C1 segment of cervical spinal cord (tissue), 14 donors: ENCODE data around the gene RAVER1.
A peak's percentile ranks its signal among the peaks of the same experiment; 100 is the strongest.
"Not testable (repeated sequence)": the region's sequence is repeated elsewhere in the genome, so short reads cannot be mapped to it uniquely, and the experiment has no call there.

Source experiments
- DNase-seq, 14 donors: peaks; one replicate each; lab custom pipeline; 2025; lab: John Stamatoyannopoulos, UW

RAVER1 gene

GRCh38 chr19:10332965-10333757, at the start of gene RAVER1:
Gene RAVER1 (minus strand): TSS chr19:10333529. CDS start chr19:10333507, 22 bp downstream.
- peak; percentile 86 to 97 (median 94) for DNase-seq

DNA sequence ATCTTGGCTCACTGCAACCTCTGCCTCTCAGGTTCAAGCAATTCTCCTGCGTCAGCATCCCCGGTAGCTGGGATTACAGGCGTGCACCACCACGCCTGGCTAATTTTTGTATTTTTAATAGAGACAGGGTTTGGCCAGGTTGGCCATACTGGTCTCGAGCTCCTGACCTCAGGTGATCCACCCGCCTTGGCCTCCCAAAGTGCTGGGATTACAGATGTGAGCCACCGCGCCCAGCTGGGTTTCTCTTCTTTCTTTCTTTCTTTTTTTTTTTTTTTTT, 49.8 kb upstream of the RAVER1 start:
- not testable (repeated sequence) for DNase-seq

DNA sequence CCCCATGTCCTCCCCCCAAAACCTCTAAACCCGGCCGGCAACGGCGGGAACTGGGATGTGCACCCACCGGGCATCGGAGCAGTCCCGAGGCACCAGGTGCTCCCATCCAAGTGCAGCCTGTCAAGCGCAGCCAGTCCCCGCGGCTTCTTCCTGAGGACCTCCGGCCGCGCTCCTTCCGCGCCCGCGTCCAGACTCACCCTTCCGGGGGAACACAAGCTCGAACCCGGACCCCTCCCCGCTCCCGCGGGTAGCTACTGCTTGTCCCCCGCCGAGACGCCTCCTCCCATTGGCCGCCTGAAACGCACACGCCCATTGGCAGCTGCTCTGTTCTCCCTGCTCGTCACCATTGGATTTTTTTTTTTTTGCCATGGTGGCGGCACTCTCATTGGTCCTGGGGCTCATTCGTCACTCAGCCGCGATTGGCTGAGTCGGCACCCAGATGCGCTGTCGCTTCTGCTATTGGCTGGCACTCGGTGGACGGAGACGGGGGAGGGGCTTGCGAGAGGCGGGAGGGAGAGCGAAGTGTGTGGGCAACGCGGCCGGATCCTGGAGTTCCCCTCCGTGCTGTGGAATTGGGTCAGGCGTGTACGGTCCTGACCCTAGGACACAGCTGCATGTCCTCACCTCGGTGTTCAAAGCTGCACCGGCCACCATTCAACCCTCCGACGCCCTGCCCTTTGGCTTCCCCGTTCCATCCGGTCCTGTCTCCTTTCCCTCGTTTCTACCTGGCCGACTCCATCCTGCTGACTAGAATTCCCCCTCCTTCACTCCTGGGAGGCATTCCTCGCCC, 47.2 kb upstream of the RAVER1 start, which contains the start of gene TYK2:
TYK2 (minus strand) TSS at position 260 of the 790 bp plus-strand sequence. CDS start 2,166 bp downstream, outside the sequence.
- DNase-seq: peak; percentile 81 to 99 (median 97)

DNA sequence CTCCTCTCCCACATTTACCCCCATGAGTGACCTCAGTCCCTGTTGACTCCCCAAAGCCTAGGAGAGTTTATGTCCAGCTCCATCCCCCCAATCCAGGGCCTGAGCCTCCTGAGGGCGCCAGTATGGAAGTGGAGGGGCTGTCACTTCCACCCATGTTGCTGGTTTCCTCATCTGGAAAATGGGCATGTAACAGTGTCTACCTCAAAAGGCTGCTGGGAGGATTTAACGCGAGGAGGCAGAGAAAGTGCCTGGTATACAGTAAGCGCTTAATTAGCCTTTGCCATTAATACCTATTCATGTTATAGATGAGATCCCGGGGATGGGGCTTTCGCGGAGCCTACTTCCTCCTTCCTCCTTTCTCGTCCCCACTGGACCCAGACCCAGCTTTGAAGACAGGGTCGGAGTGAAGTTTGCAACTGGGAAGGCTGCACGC, 46.6 kb upstream of the RAVER1 start:
- no peak for DNase-seq

GRCh38 chr19:10378124-10378523, 44.8 kb upstream of the RAVER1 start:
- DNase-seq: no peak

DNA sequence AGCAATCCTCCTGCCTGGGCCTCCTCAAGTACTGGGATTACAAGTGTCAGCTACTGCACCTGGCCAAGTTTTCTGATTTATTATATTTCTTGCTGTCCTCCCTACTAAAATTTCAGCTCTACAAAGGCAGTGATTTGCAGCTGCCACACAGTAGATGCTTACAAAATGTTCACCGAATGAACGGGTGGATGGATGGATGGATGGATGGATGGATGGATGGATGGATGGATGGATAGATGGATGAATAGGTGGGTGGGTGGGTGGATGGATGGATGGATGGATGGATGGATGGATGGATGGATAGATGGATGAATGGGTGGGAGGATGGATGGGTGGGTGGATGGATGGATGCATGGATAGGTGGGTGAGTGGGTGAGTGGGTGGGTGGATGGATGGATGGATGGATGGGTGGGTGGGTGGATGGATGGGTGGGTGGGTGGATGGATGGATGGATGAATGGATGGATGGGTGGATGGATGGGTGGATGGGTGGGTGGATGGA, 43.9 kb upstream of the RAVER1 start:
- DNase-seq: not testable (repeated sequence)

DNA sequence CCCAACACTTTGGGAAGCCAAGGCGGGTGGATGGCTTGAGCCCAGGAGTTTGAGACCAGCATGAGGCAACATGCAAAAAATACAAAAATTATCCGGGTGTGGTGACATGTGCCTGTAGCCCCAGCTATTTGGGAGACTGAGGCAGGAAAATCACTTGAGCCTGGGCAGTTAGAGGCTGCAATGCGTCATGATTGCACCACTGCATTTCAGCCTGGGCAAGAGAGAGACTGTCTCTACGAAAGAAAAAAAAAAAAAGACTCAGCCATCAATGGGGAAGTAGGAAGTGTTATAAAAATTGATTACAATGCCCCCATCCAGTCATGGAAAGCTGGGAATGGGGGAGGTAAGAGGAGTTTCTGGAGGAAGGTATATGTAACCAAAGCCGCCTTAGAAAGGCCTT, 41.6 kb upstream of the RAVER1 start:
- no peak for DNase-seq

GRCh38 chr19:10372690-10373089, 39.4 kb upstream of the RAVER1 start:
- DNase-seq: peak in 2 of 14 donors; percentile 0 to 3

DNA sequence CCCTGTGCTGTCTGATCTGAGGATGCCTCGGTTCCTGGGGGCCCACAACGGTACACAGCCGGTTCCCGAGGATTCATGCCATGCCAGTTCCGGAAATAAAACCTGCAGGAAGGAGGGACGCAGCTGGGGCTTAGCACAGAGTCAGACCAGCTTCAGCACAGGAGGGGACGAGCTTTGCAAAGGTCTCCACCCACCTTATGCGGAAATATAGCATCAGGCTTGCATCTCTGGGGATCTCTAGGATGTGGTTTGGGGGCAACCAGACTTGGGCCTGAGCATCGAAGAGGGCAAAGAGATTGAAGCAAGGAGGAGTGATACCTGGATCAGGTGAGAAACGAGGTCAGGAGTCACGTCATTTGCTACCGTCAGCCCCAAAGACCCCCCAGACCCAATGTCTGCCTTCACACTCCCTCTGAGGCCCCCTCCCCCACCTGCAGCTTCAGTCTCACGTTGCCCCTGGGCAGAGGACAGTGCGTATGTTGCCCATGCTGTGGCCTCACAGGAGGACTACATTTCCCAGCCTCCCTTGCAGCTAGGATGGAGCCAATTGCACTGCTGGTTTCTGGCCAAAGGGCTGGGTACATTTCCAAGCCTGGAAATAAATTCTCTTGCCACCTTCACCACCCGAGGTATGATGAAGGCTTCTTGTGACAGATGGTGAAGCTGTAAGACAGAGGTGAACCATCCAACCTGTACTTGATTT, 34.9 kb upstream of the RAVER1 start:
- DNase-seq: no peak

DNA sequence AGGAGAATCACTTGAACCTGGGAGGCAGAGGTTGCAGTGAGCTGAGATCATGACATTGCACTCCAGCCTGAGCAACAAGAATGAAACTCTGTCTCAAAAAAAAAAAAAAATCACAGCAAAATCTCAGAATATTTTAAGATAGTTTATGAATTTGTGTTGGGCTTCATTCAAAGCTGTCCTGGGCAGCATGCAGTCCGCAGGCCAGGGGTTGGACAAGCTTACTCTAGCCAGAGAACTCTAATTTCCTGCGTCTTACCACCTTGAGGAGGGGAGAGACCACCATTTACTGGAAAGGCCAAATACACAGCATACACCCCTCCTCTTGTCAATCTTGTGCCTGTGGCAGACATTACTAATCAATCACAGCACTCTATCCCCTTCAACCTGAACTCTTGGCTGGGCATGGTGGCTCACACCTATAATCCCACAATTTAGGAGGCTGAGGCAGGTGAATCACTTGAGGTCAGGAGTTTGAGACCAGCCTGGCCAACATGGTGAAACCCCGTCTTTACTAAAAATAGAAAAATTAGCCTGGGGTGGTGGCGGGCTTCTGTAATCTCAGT, 33.7 kb upstream of the RAVER1 start:
- not testable (repeated sequence) for DNase-seq

- DNase-seq: no peak
Measured at GRCh38 chr19:10365518-10365917, 32.2 kb upstream of the RAVER1 start.

DNA sequence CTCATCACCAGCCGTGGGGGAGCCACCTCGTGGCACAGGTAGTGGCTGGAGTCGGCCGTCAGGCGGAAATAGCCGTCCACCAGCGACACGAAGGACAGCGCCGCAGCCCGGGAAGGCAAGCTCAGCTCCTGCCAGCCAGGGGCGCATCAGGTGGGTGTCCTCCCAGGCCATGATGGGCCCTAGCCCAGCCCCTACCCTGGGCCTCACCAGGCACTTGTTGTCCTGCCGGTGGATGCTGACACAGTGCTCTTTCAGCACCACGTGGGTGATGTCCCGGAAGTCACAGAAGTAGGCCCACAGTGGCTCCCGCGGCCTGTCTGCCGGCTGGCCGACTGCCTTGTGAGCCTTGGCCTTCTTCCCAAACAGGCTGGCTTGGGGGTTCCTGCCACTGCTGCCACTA, 31.3 kb upstream of the RAVER1 start:
- DNase-seq: peak in 10 of 14 donors; percentile 6 to 78 (median 36)

DNA sequence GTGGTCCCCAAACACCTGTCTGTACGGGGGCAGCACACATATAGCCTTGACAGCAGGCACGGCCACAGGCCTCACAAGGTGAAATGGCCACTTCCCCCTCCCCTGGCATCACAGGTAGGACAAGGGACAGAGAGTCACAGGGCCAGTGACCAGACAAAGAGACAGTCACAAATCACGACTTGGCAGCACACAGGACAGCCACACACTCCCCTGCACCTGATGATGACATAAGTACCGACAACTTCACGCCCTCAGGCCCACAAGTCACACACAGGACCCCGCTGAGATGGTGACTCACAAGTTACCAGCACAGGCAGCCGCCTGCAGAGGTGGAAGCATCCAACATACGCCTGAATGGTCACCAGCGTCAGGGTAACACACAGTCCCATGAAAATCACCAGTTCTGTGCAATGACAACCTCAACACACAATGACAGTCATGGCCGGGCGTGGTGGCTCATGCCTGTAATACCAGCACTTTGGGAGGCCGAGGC, 30.5 kb upstream of the RAVER1 start:
- DNase-seq: no peak

DNA sequence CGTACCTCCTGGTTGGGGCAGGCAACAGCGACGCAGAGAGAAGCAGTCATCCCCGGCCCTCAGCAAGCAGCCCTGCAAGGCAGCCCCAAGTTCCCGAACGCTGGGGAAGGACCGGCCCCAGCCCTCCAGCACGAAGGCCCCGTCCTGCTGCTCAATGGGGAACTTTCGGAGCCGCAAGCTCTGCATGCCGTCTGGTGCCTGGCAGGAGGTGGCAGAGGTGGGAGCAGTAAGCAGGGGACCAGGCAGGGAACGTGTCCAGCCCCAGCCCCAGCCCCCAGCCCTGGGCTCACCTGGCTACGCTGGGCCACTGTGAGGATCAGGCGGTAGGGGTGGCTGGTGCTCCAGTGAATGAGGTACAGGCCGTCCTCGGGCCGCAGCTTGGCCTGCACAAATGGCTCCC, 28.9 kb upstream of the RAVER1 start:
- no peak for DNase-seq

DNA sequence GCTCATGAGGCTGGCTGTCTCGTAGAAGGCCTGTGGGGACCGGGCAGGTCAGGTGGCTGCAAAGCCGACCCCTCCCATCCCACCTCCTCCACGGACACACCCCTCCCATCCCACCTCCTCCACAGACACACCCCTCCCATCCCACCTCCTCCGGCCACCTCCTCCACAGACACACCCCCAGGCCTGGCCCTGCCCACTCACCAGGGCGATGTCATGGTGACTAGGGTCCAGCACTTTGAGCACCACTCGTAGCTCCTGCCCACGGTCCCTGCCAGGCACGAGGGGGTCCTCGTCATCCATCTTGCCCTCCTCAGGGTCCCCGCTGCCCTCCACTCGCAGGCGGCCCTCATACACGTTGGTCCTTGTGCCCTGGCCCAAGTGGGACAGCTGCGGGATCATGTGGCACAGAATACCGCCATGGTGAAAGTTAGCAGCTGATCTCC, 28.3 kb upstream of the RAVER1 start:
- no peak for DNase-seq

DNA sequence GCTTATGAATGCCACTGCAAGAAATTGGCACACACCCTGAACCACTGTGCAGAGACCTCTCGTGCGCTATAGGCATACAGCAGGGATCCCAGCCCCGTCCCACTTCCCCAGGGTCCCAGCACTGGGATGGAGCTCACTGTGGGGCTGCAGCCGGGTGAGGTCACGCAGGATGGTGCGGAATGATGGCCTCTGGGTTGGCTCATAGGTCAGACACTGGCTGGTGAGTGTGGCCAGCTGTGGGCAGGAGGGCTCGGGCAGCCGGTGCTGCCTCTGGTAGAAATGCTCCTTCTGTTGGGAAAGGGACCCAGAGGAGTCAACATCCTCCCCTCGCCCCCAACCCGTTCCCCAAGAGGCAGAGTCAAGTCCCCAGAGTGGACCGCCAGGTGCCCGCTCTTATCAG, 23.1 kb upstream of the RAVER1 start:
- no peak for DNase-seq

DNA sequence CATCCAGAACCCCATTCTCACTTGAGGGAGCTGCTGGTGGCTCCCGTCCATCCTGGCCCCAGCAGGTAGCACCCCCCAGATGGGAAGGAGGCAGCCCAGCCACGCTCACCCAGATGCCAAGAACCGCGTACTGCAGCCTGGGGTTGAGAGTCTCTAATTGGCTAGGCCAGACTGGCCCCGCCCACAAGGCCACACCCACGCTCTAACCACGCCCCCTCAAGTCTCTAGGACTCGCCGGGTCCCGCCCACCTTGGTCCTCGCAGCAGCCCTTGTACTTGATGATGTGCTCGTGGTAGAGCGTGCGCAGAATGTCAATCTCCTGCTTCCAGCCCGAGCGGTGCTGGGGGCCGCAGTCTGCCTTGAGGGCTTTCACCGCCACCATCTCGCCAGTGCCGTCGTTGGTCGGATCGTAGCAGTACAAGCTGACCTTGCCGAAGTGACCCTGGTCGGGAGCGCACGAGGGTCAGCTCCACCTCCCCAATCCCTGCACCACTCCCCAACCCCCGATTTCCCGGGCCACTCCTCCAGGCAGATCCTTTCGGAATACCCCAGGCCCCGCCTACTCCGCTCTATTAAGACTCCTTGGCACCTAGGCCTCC, 20.6 kb upstream of the RAVER1 start:
- no peak for DNase-seq

DNA sequence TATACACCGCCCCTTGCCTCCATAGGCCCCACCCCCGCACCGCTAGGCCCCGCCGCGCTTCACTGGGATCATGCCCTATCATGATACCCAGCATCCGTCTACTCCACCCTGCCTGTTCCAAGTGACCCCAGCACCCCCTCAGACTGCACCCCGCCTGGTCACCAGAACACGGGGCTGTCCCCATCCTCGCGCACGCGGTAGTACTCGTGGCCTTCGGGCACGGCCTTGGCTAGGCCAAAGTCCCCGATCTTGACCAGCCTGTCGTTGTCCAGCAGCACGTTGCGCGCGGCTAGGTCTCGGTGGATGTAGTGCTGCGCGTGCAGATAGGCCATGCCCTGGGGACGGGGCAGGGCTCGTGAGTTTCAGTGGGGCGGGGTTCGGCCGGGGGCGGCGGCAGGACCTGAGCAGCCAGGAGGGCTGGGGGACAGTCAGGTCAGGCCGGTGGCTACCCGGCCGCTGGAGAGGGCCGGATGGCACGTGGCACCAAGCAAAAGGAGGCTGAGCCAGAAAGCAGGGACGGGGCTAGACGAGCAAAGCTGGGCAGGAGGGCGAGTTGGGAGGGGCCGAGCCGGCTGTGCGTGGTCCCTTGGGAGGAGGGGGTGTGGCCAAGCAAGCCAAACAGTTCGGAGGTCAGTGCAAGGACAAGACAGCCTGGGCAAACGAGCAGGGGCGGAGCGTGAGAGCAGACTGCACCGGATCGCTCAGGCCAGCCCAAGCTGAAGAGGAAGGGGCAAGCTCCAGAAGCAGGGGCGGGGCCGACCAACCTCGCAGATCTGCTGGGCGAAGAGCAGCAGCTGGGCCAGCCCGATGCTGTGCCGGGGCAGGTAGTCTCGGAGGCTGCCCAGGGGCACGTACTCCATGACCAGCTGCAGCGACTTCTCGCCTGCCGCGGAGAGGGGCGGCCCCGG, 19.7 kb upstream of the RAVER1 start:
- DNase-seq: no peak

DNA sequence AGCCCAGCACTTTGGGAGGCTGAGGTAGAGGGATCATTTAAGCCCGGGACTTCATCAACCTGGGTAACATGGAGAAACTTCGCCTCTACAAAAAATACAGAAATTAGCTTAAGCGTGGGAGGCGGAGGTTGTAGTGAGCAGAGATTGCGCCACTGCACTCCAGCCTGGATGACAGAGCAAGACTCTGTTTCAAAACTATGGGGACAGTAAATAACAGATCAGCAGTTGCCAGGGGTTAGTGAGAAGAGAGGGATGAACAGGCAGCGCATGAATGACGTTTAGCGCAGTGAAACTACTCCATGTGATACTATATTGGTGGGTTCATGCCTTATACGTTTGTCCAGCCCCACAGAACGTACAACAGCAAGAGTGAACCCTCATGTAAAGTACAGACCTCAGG, 13.2 kb upstream of the RAVER1 start:
- DNase-seq: no peak

GRCh38 chr19:10344780-10345179, 11.5 kb upstream of the RAVER1 start:
- no peak for DNase-seq
